ENCODE measurements around the gene HLA-A. TPM values are rescaled to one million over a fixed set of nuclear protein-coding genes. Genes with fewer than 3 reads are reported as not detected.

The HLA-A gene
- total and polyA plus RNA-seq, 2 experiments from 2014 or later: 170 to 203 TPM

- no peaks in the 10 kb centered on the region for H3F3A ChIP-seq (replicated peaks; ENCODE audit: low read depth)
- H3K9me3 Mint-ChIP-seq: no peaks in the 10 kb centered on the region
- no peak overlapping the region for H3K4me2 ChIP-seq
- no peak for ATAC-seq
- peaks cover 5% of the 10 kb centered on the region; the same call in 2 of the 3 replicates for H3K36me3 Mint-ChIP-seq (ENCODE audit: low read depth)
- H3K4me3 ChIP-seq: no peak overlapping the region
- H2AFZ ChIP-seq: no peak overlapping the region
- H3K79me2 ChIP-seq (replicated peaks; ENCODE audit: insufficient read depth): no peaks in the 10 kb centered on the region
- no peaks in the 10 kb centered on the region for H3K4me1 ChIP-seq (ENCODE audit: insufficient read depth)
- no peak for DNase-seq (ENCODE audit: low spot score)
- TF ChIP-seq EZH2 (IDR thresholded peaks at IDR 0.05; ENCODE audit: low read depth, unreplicated experiment) (no peak), ETS1 (IDR thresholded peaks at IDR 0.05) (no peak), POLR2AphosphoS5 (IDR thresholded peaks at IDR 0.05; ENCODE audit: low read depth) (no peak), ZNF114 (CRISPR knock-in tag; IDR thresholded peaks at IDR 0.05) (no peak), EZH2phosphoT487 (IDR thresholded peaks at IDR 0.05; ENCODE audit: unreplicated experiment) (no peak), CREB1 (CRISPR knock-in tag; IDR thresholded peaks at IDR 0.05; ENCODE audit: low read depth) (no peak), NANOG (IDR thresholded peaks at IDR 0.05; ENCODE audit: borderline replicate concordance) (no peak), JUNB (IDR thresholded peaks at IDR 0.05; ENCODE audit: unreplicated experiment) (no peak), REST (IDR thresholded peaks at IDR 0.05; ENCODE audit: unreplicated experiment) (no peak), STAT1 (IDR thresholded peaks at IDR 0.05; ENCODE audit: unreplicated experiment) (no peak), ZNF331 (CRISPR knock-in tag; IDR thresholded peaks at IDR 0.05; ENCODE audit: low read depth) (no peak), CTCF (conservative IDR thresholded peaks at IDR 0.05; ENCODE audit: low read depth in 2 of 2) (no peak), ZNF462 (CRISPR knock-in tag; IDR thresholded peaks at IDR 0.05) (no peak)
- H3K36me3 ChIP-seq (ENCODE audit: insufficient read depth): no peaks in the 10 kb centered on the region
- H3K27me3 ChIP-seq (ENCODE audit: insufficient read depth): no peaks in the 10 kb centered on the region
- H3K4me3 Mint-ChIP-seq: no peak overlapping the region
- H4K20me1 ChIP-seq (replicated peaks; ENCODE audit: insufficient read depth): no peaks in the 10 kb centered on the region
- peaks cover 2% of the 10 kb centered on the region for H3K4me1 Mint-ChIP-seq
- H3K27ac ChIP-seq (ENCODE audit: low read depth): no peak overlapping the region
- H3K9me2 ChIP-seq (ENCODE audit: insufficient read depth): no peaks in the 10 kb centered on the region
- peaks cover 2% of the 10 kb centered on the region for H3K27me3 Mint-ChIP-seq (ENCODE audit: insufficient read depth, low read depth, poor library complexity)
- H3K27ac Mint-ChIP-seq: no peak overlapping the region
Measured at GRCh38 chr6:29954272-29954671, 11.9 kb downstream of the HLA-A start.
